HG03066 (cell line): ENCODE measurements around the gene PPL.
"Not testable (repeated sequence)": the region's sequence is repeated elsewhere in the genome, so short reads cannot be mapped to it uniquely, and the experiment has no call there.

ENCODE experiments used
- ATAC-seq: cut with Tn5 transposase; IDR thresholded peaks from one replicate; pipeline ENCODE4 v1.9.1; 2021; ENCODE audit warnings: low read depth; ENCODE audit not compliant: unreplicated experiment

PPL gene

DNA sequence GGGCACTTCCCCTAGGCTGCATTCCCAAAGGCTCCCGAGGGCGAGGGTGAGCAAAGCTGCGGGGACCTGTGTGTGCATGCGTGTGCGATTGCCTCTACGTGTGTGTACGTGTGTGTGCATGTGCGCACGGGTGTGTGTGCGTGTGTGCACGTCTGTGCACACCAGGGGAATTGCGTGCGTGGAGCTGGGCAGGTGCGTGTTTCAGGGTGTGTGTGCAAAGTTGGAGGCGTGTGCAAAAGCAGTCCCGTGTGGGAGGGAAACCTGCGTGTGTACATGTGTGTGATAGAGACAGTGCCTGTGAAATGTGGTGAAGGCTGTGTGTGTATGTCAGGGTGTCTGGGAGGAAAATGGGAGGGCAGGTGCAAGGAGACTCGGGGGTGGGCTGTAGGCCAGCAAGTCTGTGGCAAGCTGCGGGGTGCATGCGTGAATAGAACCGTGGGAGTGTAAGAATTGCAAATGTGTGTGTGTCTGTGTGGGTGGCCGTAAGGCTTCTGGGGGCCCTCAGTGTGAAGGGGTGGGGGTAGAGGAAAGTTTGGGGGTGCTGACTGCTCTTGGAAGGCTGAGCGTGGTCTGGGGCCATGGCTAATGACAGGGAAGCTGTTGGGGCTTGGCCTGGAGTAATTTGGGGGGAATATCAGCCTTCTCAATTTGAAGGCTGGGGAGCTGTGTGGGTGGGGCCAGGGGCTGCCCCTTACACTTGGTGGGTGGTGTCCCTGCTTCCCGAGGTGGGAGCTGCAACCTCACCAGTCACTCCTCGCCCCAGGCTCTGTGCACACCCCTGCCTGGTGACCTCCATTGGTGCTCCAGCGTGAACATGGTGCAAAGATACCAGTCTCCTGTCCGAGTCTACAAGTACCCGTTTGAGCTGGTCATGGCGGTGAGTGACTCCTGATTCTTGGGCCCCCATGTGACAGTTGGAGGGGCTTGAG is 21.8 kb upstream of the PPL start:
- no peak for ATAC-seq

- ATAC-seq: no peak
These were observed 21.0 kb upstream of the PPL start, which contains the start of gene SEC14L5 for GRCh38 chr16:4957720-4958509. SEC14L5 (plus strand) TSS chr16:4958330; CDS start chr16:4959324, 994 bp downstream.

- no peak for ATAC-seq
These were observed 20.4 kb upstream of the PPL start for GRCh38 chr16:4957420-4957719.

GRCh38 chr16:4954714-4955113 is 17.8 kb upstream of the PPL start:
- ATAC-seq: no peak

DNA sequence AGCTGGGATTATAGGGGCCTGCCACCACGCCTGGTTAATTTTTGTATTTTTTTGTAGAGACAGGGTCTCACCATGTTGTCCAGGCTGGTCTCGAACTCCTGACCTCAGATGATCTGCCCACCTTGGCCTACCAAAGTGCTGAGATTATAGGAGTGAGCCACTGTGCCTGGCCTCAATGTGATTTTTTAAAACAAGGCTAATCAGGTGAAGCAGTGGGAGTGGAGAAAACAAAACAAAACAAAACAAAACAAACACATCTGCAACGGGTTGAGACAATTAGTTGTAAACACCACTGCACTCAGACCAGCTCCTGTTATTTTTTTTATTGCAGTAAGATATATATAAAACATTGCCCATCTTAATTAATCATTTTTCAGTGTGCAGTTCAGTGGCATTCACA is 14.6 kb upstream of the PPL start:
- ATAC-seq: not testable (repeated sequence)

DNA sequence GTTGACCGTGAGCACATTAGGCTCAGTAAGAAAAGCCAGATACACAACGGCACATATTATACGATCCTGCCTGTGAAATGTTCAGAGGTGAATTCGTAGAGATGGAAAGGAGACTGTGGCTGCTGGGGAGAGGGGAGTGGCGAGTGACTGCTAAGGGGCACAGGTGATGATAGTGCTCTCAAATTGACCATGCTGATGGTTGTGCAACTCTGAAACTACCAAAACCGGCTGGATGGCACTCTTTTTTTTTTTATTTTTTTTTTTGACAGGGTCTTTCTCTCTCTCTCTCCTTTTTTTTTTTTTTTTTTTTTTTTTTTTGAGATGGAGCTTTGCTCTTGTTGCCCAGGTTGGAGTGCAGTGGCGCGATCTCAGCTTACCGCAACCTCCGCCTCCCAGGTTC is 13.0 kb upstream of the PPL start:
- no peak for ATAC-seq

DNA sequence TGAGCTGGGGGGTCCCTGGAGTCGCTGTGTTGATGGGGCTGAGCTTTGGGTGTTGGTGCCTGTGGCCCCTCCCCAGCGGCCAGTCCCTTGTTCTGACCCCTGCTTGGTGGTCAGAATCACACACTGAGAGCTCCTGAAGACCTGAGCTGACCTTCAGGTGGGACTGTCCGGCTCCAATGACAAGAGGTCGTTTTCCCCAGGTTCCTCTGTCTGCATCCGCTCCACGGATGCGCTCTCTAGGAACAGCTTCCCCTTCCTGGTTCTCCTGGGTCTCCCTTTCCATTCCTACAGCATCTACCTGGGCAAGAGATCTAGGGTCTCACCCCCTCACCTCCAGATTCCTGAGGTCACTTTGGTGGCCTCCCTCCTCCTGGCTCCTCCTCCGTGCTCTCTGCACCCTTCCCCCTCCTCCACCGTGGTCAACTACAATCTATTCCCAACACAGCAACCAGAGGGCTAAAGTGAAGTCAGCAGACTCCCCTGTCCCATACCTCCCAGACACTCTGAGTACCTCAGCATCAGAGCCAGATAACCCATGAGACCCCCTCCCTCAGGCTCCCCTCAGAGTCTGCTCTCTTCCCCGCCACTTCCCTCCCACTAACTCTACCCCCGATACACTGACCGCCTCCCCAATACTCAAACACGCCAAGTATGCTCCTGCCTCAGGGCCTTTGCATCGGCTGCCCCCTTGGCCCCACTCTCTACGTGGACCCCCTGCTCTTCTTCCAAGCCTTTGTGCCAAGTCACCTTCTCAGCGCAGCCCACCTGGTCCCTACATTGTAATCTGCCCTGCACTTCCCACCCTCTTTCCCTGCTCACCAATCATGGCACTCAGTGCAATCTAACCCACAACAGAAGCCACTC is 12.2 kb upstream of the PPL start:
- no peak for ATAC-seq

GRCh38 chr16:4947722-4948503 is 11.0 kb upstream of the PPL start:
- ATAC-seq: no peak

DNA sequence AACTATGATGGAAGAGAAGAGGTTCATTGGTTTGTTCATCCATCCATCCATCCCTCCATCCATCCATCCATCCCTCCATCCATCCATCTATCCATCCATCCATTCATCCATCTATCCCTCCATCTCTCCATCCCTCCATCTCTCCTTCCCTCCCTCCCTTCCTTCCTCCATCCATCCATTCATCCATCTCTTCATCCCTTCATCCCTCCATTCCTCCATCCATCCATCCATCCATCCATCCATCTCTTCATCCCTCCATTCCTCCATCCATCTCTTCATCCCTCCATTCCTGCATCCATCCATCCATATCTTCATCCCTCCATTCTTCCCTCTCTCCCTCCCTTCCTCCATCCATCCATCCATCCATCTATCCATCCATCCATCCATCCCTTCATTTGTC is 10.0 kb upstream of the PPL start:
- ATAC-seq: no peak

GRCh38 chr16:4945560-4946502 is 8.9 kb upstream of the PPL start:
- no peak for ATAC-seq

DNA sequence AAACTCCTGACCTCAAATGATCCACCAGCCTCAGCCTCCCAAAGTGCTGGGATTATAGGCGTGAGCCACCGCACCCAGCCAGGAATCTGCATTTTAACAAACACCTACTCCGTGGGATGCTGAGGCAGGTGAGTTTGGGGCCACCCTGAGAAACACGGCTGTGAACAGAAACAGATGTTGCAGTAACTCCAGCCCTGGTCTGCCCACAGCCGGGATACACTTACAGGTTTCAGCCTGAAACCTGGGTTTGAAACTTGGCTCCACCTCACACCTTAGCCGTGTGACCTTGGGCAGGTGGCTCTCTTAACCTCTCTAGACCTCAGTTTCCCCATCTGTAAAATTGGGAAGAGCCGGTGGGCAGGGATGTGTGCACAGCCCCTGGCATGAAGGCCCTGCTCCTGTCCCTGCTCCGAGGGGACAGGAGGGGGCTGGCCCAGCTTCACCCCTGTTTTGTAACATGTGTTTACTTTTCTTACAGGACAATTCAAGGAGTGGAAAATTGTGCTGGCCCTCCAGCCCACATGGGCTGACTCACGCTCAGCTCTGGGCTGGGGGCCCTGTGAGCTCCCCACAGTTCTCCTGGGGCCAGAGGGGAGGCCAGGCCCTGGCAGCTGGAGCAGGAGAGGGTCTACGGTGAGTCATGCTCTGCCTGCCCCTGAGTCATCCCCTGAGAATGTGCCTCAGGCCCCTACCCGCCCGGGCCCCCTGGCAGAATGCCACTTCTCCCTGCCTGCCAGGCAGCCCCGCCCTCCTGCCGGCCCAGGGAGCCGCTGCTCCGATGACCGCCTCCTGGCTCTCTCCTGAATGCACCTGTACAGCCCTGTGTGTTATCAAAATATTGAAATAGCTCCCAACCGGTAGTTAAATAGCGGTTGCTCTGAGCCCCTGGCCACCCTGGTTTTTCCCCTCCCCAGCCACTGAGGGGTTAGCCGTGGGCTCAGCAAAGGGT is 7.7 kb upstream of the PPL start:
- no peak for ATAC-seq

DNA sequence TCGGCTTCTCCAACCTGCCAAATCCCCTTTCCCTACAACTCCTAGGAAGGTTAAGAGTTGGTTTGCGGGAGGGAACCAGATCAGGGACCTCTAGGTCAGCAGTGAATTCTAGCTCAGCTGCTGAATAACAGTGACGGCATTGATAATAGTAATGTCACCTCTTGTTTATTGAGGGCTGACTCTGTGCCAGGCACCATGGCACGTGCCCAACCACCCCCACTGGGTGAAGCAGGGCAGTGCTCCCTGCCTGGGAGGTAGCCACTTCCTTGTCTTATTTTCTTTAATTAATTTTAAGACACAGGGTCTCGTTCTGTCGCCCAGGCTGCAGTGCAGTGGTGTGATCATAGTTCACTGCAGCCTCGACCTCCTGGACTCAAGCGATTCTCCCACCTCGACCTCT is 5.5 kb upstream of the PPL start:
- no peak for ATAC-seq

GRCh38 chr16:4940719-4941118 is 3.8 kb upstream of the PPL start:
- ATAC-seq: no peak

DNA sequence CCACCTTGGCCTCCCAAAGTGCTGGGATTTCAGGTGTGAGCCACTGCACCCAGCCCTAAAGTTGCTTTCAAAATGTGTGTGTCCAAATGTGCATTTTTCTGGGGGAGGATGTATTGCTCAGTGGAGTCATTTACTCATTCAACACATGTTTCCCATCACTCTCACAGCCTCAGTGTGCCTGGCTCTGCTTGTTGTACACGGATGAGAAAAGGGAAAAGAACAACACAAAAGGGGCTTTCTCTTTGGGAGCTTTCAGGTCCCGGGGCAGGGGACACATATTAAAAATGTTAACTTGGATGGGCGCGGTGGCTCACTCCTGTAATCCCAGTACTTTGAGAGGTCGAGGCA is 1.7 kb upstream of the PPL start:
- ATAC-seq: no peak

- no peak for ATAC-seq
These were observed 1.1 kb upstream of the PPL start for GRCh38 chr16:4937782-4938682.

DNA sequence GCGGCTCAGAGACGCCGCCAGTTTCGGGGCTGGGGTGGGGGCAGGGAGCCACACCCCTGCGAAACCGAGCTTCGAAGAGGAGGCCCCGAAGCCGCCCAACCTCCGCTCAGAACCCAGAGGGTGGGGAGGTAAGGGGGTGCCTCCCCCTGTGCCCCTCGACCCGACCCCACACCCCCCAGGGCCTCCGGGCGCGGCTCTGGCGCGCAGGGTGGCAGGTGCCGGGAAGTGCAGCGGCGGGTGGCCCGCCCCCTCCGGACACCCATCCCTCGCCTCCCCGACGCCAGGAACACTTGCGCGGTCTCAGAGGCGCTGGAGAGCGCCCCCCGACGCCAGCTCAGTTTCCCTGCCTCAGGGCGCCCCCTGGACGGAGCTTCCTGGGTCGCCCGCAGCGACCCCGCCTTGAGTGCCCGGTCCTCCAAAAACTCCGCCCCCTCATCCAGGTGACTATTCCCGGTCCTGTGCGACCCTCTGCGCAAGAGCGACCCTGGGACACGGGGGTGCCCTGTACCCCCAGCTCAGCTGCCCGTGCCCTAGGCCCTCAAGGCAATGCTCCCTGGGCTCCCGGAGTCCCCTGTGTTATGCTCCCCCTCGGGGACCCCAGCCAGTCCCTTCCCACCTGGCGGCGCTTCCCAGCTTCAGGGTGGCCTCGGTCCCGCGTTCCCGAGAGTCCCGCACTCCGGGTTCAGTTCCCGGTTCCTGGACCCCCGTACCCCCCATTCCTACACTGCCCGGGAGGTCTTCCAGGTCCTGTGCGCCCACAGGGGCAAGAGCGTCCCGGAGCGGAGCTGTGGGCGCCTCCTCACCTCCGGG is 562 bp downstream of the PPL start:
- no peak for ATAC-seq
